ENCODE measurements around the gene NELL2. TPM values are rescaled to one million over a fixed set of nuclear protein-coding genes. Genes with fewer than 3 reads are reported as not detected.

The NELL2 gene
- total RNA-seq, 4 donors from 2014 or later = 0.42 to 5.8 (median 3.3) TPM

DNA sequence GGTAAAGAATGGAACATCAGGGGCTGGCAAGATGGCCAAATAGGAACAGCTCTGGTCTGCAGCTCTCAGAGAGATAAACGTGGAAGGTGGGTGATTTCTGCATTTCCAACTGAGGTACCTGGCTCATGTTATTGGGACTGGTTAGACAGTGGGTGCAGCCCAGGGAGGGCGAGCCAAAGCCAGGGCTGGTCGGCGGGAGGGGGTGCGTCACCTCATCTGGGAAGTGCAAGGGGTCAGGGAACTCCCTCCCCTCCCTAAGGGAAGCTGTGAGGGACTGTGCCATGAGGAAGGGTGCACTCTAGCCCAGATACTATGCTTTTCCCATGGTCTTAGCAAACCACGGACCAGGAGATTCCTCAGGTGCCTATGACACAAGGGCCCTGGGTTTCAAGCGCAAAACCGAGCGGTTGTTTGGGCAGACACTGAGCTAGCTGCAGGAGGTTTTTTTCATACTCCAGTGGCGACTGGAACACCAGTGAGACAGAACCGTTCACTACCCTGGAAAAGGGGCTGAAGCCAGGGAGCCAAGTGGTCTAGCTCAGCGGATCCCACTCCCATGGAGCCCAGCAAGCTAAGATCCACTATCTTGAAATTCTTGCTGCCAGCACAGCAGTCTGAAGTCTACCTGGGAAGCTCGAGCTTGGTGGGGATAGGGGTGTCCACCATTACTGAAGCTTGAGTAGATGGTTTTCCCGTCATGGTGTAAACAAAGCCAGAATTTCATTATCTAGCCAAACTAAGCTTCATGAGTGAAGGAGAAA lies 317.6 kb downstream of the NELL2 start:
- no peaks in the 10 kb centered on the region for H3K9me3 ChIP-seq
- intact Hi-C loops (cut with DNase I) = no loop called here
- H3K4me3 ChIP-seq = no peak overlapping the region
- no peaks in the 10 kb centered on the region for H3K4me1 ChIP-seq
- no peaks in the 10 kb centered on the region for H3K36me3 ChIP-seq
- 89% methylated on average over 7 of the region's 14 CpGs for WGBS
- H3K27me3 ChIP-seq = no peaks in the 10 kb centered on the region
- DNase-seq (ENCODE audit: extremely low spot score) = no peak
- H3K27ac ChIP-seq (replicated peaks in 1 of 4) = no peak overlapping the region
- TF ChIP-seq, protein P1, sequence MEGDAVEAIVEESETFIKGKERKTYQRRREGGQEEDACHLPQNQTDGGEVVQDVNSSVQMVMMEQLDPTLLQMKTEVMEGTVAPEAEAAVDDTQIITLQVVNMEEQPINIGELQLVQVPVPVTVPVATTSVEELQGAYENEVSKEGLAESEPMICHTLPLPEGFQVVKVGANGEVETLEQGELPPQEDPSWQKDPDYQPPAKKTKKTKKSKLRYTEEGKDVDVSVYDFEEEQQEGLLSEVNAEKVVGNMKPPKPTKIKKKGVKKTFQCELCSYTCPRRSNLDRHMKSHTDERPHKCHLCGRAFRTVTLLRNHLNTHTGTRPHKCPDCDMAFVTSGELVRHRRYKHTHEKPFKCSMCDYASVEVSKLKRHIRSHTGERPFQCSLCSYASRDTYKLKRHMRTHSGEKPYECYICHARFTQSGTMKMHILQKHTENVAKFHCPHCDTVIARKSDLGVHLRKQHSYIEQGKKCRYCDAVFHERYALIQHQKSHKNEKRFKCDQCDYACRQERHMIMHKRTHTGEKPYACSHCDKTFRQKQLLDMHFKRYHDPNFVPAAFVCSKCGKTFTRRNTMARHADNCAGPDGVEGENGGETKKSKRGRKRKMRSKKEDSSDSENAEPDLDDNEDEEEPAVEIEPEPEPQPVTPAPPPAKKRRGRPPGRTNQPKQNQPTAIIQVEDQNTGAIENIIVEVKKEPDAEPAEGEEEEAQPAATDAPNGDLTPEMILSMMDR (IDR thresholded peaks at IDR 0.05) = no peak
- TF ChIP-seq POLR2A (IDR thresholded peaks at IDR 0.05; ENCODE audit: low read depth) = no peak
- TF ChIP-seq EP300 (IDR thresholded peaks at IDR 0.05) = no peak
- TF ChIP-seq POLR2AphosphoS5 (IDR thresholded peaks at IDR 0.05) = no peak

DNA sequence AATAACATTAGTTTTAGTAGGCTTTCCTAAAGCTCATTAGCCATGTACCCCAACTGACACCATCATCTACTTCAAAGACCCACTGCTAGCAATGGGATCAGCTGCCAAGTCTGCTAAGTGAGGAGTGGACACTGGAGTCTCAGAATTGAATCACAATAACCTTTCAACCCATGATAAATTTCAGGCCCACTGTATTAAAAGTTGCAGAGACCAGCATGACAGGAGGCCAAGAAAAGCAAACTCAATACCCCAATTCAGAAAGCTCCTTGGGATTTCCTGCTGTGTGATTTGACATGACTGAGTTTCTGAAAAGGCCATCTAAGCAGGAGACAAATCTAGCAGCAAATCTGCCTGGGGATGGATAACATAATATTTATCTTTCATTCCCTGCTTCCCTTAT lies 320.7 kb downstream of the NELL2 start:
- TF ChIP-seq POLR2A (IDR thresholded peaks at IDR 0.05; ENCODE audit: low read depth) (no peak), POLR2AphosphoS5 (IDR thresholded peaks at IDR 0.05) (no peak), EP300 (IDR thresholded peaks at IDR 0.05) (no peak)
- TF ChIP-seq, protein P1 (IDR thresholded peaks at IDR 0.05) = no peak

DNA sequence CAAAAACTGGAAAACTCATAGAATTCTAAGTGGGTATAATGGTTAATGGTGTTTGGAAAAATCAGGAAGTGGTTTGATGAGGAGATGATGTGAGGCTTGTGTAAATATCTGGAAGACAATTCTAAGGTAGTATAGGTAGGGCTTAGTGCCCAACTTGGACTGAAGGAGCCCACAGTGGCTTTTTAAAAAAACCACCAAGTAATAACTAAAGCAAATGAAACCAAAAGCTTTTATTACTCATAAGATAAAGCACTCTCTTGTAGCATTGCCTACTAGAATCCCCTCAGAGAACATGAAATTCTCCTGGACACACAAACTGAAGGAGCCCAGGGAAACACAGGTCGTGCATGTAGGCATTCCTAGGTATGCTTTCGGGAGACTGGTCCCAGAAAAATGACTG lies 324.5 kb downstream of the NELL2 start:
- H3K27me3 ChIP-seq = no peaks in the 10 kb centered on the region
- H3K9me3 ChIP-seq = no peaks in the 10 kb centered on the region
- H3K4me3 ChIP-seq = no peak overlapping the region
- TF ChIP-seq POLR2A (IDR thresholded peaks at IDR 0.05; ENCODE audit: low read depth) (no peak), EP300 (IDR thresholded peaks at IDR 0.05) (no peak), POLR2AphosphoS5 (IDR thresholded peaks at IDR 0.05) (no peak)
- TF ChIP-seq, protein P1 (IDR thresholded peaks at IDR 0.05) = no peak
- intact Hi-C loops (cut with DNase I) = no loop called here
- no peaks in the 10 kb centered on the region for H3K36me3 ChIP-seq
- no peaks in the 10 kb centered on the region for H3K4me1 ChIP-seq
- H3K27ac ChIP-seq (replicated peaks in 1 of 4) = no peak overlapping the region
- DNase-seq (ENCODE audit: extremely low spot score) = no peak
- 69% methylated on average over 2 of the region's 2 CpGs for WGBS

More for the DNA sequence above, 320.7 kb downstream of the NELL2 start:
- H3K27ac ChIP-seq (replicated peaks in 1 of 4) = no peak overlapping the region
- no peak for DNase-seq (ENCODE audit: extremely low spot score)
- no peak overlapping the region for H3K4me3 ChIP-seq
- intact Hi-C loops (cut with DNase I) = no loop called here
- H3K36me3 ChIP-seq = no peaks in the 10 kb centered on the region
- no peaks in the 10 kb centered on the region for H3K27me3 ChIP-seq
- H3K4me1 ChIP-seq = no peaks in the 10 kb centered on the region
- no peaks in the 10 kb centered on the region for H3K9me3 ChIP-seq

DNA sequence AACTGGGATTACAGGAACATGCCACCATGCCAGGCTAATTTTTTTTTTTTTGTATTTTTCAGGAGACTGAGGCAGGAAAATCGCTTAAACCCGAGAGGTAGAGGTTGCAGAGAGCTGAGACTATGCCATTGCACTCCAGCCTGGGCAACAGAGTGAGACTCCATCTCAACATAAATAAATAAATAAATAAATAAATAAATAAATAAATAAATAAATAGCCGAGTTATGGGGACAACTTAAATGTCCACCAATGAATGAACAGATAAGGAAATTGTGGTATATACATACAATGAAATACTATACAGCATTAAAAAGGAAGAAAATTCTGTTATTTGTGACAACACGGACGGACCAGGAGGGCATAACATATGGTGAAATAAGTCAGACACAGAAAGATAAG lies 325.7 kb downstream of the NELL2 start:
- TF ChIP-seq EP300 (IDR thresholded peaks at IDR 0.05) (no peak), POLR2A (IDR thresholded peaks at IDR 0.05; ENCODE audit: low read depth) (no peak), POLR2AphosphoS5 (IDR thresholded peaks at IDR 0.05) (no peak)
- TF ChIP-seq, protein P1 (IDR thresholded peaks at IDR 0.05) = no peak
- H3K36me3 ChIP-seq = no peaks in the 10 kb centered on the region
- H3K4me1 ChIP-seq = no peaks in the 10 kb centered on the region
- H3K27me3 ChIP-seq = no peaks in the 10 kb centered on the region
- 93% methylated on average over 5 of the region's 5 CpGs for WGBS
- H3K9me3 ChIP-seq = no peaks in the 10 kb centered on the region
- intact Hi-C loops (cut with DNase I) = no loop called here
- DNase-seq (ENCODE audit: extremely low spot score) = no peak
- no peak overlapping the region for H3K27ac ChIP-seq (replicated peaks in 1 of 4)
- H3K4me3 ChIP-seq = no peak overlapping the region

DNA sequence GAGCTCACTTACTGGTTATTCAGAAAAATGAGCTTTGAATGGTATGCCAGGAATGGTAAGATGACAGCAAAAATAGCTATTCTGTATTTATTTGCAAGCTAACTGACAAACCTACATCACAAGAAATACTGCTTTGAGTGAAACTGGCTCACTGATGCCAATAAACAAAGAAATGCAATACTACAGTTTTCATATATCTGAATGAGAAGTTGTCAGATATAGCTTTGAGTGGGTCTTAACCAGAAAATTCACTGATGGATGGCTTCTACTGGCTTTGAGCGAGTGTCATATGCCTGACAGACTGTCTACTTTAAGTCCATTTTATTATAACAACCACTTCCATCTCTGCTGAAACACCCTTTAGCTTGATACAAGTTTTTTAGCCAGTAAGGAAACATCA lies 330.1 kb downstream of the NELL2 start:
- intact Hi-C loops (cut with DNase I) = no loop called here
- 80% methylated on average over 1 of the region's 1 CpG for WGBS
- Histone ChIP-seq H3K9me3 (no peaks in the 10 kb centered on the region), H3K27me3 (no peaks in the 10 kb centered on the region), H3K27ac (replicated peaks in 1 of 4) (no peak overlapping the region), H3K4me3 (no peak overlapping the region), H3K36me3 (no peaks in the 10 kb centered on the region), H3K4me1 (no peaks in the 10 kb centered on the region)
- DNase-seq (ENCODE audit: extremely low spot score) = no peak
- TF ChIP-seq, protein P1 (IDR thresholded peaks at IDR 0.05) = no peak
- TF ChIP-seq POLR2A (IDR thresholded peaks at IDR 0.05; ENCODE audit: low read depth) = no peak
- no peak for TF ChIP-seq POLR2AphosphoS5 (IDR thresholded peaks at IDR 0.05)
- TF ChIP-seq EP300 (IDR thresholded peaks at IDR 0.05) = no peak

All from esophagus muscularis mucosa (tissue), 4 donors.